SK-N-SH treated with all-trans-retinoic acid at 6 μM for 48 hours (cell line): ENCODE data around the gene ZSCAN10.
"Not testable (repeated sequence)": the region's sequence is repeated elsewhere in the genome, so short reads cannot be mapped to it uniquely, and the experiment has no call there.

ENCODE experiments used
- ATAC-seq: fragments of 200-7000 bp; cut with Tn5 transposase; 3 replicates; pipeline ENCODE4 v1.9.1; 2020; ENCODE audit warnings: mild to moderate bottlenecking, moderate library complexity
- ARNTL ChIP-seq: fragments of 450-650 bp; formaldehyde crosslinking; IDR thresholded peaks from 2 replicates; pipeline ENCODE4 v1.5.0; 2020; ENCODE audit warnings: low read depth, mild to moderate bottlenecking, moderate library complexity, borderline replicate concordance
- BACH2 ChIP-seq: fragments of 250-450 bp; sonication (Bioruptor Pico); IDR thresholded peaks from 2 replicates; pipeline ENCODE4 v1.9.0; 2021; ENCODE audit warnings: mild to moderate bottlenecking, borderline replicate concordance
- CSDC2 ChIP-seq: fragments of 250-450 bp; sonication (Bioruptor Pico); IDR thresholded peaks from 2 replicates; pipeline ENCODE4 v1.5.0; 2020; ENCODE audit warnings: mild to moderate bottlenecking, moderate library complexity
- ESRRG ChIP-seq: fragments of 250-450 bp; sonication (Bioruptor Pico); IDR thresholded peaks from 2 replicates; pipeline ENCODE4 v1.6.1; 2021; ENCODE audit warnings: mild to moderate bottlenecking
- GLIS3 ChIP-seq: fragments of 250-450 bp; sonication (Bioruptor Pico); IDR thresholded peaks from 2 replicates; pipeline ENCODE4 v1.5.0; 2020; ENCODE audit warnings: mild to moderate bottlenecking, moderate library complexity
- ISL1 ChIP-seq: fragments of 250-450 bp; sonication (Bioruptor Pico); IDR thresholded peaks from 2 replicates; pipeline ENCODE4 v2.1.2; 2022; ENCODE audit warnings: mild to moderate bottlenecking, moderate library complexity
- OSR1 ChIP-seq: fragments of 250-450 bp; sonication (Bioruptor Pico); IDR thresholded peaks from 2 replicates; pipeline ENCODE4 v1.8.0; 2022; ENCODE audit warnings: moderate library complexity, mild to moderate bottlenecking, inconsistent platforms
- PPARA ChIP-seq: fragments of 250-450 bp; sonication (Bioruptor Pico); IDR thresholded peaks from 2 replicates; pipeline ENCODE4 v1.5.0; 2020; ENCODE audit warnings: mild to moderate bottlenecking, borderline replicate concordance
- RARB ChIP-seq: fragments of 250-450 bp; sonication (Bioruptor Pico); IDR thresholded peaks from 2 replicates; pipeline ENCODE4 v1.8.0; 2021; ENCODE audit warnings: mild to moderate bottlenecking, moderate library complexity
- SNAI2 ChIP-seq: fragments of 250-450 bp; sonication (Bioruptor Pico); IDR thresholded peaks from 2 replicates; pipeline ENCODE4 v1.5.0; 2020; ENCODE audit warnings: mild to moderate bottlenecking, moderate library complexity
- TCF4 ChIP-seq: fragments of 250-450 bp; sonication (Bioruptor Pico); IDR thresholded peaks from 2 replicates; pipeline ENCODE4 v1.8.0; 2021; ENCODE audit warnings: mild to moderate bottlenecking, moderate library complexity, borderline replicate concordance
- TOX ChIP-seq: fragments of 250-450 bp; sonication (Bioruptor Pico); IDR thresholded peaks from 2 replicates; pipeline ENCODE4 v1.8.0; 2021; ENCODE audit warnings: mild to moderate bottlenecking, moderate library complexity, borderline replicate concordance
- ZC3H10 ChIP-seq: fragments of 250-450 bp; sonication (Bioruptor Pico); IDR thresholded peaks from 2 replicates; pipeline ENCODE4 v1.5.1; 2021; ENCODE audit warnings: mild to moderate bottlenecking, moderate library complexity
- ZFP3 ChIP-seq: fragments of 250-450 bp; sonication (Bioruptor Pico); IDR thresholded peaks from 2 replicates; pipeline ENCODE4 v1.5.0; 2020; ENCODE audit warnings: mild to moderate bottlenecking, moderate library complexity
- ZFP30 ChIP-seq: fragments of 450-650 bp; formaldehyde crosslinking; IDR thresholded peaks from 2 replicates; pipeline ENCODE4 v1.5.0; 2022; ENCODE audit warnings: mild to moderate bottlenecking, moderate library complexity
- ZNF70 ChIP-seq: fragments of 450-650 bp; formaldehyde crosslinking; IDR thresholded peaks from 2 replicates; pipeline ENCODE4 v1.5.0; 2020; ENCODE audit warnings: mild to moderate bottlenecking, moderate library complexity
- ZNF8 ChIP-seq: fragments of 450-650 bp; formaldehyde crosslinking; IDR thresholded peaks from 2 replicates; pipeline ENCODE4 v1.5.0; 2020; ENCODE audit warnings: mild to moderate bottlenecking, moderate library complexity
- TF ChIP-seq, protein P1 (sequence below): fragments of 250-450 bp; sonication (Bioruptor Pico); IDR thresholded peaks from 2 replicates; pipeline ENCODE4 v1.5.0; 2020; ENCODE audit warnings: mild to moderate bottlenecking, moderate library complexity
- TF ChIP-seq, protein P2 (sequence below): fragments of 250-450 bp; sonication (Bioruptor Pico); IDR thresholded peaks from 2 replicates; pipeline ENCODE4 v1.8.0; 2021; ENCODE audit warnings: low read depth, mild to moderate bottlenecking, moderate library complexity, borderline replicate concordance
- TF ChIP-seq, protein P3 (sequence below): fragments of 250-450 bp; sonication (Bioruptor Pico); IDR thresholded peaks from 2 replicates; pipeline ENCODE4 v1.5.1; 2021; ENCODE audit warnings: mild to moderate bottlenecking, moderate library complexity

Gene ZSCAN10

GRCh38 chr16:3075523-3075915 lies 23.6 kb downstream of the ZSCAN10 start:
- TF ChIP-seq ZC3H10 (CRISPR knock-in tag) (no peak), TCF4 (CRISPR knock-in tag) (no peak), ZNF8 (CRISPR knock-in tag) (no peak)
- ATAC-seq: no peak

GRCh38 chr16:3074860-3075522 lies 24.1 kb downstream of the ZSCAN10 start:
- TF ChIP-seq, protein P1, sequence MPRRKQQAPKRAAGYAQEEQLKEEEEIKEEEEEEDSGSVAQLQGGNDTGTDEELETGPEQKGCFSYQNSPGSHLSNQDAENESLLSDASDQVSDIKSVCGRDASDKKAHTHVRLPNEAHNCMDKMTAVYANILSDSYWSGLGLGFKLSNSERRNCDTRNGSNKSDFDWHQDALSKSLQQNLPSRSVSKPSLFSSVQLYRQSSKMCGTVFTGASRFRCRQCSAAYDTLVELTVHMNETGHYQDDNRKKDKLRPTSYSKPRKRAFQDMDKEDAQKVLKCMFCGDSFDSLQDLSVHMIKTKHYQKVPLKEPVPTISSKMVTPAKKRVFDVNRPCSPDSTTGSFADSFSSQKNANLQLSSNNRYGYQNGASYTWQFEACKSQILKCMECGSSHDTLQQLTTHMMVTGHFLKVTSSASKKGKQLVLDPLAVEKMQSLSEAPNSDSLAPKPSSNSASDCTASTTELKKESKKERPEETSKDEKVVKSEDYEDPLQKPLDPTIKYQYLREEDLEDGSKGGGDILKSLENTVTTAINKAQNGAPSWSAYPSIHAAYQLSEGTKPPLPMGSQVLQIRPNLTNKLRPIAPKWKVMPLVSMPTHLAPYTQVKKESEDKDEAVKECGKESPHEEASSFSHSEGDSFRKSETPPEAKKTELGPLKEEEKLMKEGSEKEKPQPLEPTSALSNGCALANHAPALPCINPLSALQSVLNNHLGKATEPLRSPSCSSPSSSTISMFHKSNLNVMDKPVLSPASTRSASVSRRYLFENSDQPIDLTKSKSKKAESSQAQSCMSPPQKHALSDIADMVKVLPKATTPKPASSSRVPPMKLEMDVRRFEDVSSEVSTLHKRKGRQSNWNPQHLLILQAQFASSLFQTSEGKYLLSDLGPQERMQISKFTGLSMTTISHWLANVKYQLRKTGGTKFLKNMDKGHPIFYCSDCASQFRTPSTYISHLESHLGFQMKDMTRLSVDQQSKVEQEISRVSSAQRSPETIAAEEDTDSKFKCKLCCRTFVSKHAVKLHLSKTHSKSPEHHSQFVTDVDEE: no peak
- TF ChIP-seq PPARA: no peak
- TF ChIP-seq ZFP30 (CRISPR knock-in tag): no peak
- no peak for TF ChIP-seq TCF4 (CRISPR knock-in tag)
- TF ChIP-seq ZFP3 (CRISPR knock-in tag): no peak
- no peak for TF ChIP-seq OSR1 (CRISPR knock-in tag)
- TF ChIP-seq, protein P2, sequence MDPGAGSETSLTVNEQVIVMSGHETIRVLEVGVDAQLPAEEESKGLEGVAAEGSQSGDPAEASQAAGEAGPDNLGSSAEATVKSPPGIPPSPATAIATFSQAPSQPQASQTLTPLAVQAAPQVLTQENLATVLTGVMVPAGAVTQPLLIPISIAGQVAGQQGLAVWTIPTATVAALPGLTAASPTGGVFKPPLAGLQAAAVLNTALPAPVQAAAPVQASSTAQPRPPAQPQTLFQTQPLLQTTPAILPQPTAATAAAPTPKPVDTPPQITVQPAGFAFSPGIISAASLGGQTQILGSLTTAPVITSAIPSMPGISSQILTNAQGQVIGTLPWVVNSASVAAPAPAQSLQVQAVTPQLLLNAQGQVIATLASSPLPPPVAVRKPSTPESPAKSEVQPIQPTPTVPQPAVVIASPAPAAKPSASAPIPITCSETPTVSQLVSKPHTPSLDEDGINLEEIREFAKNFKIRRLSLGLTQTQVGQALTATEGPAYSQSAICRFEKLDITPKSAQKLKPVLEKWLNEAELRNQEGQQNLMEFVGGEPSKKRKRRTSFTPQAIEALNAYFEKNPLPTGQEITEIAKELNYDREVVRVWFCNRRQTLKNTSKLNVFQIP (CRISPR knock-in tag): no peak
- TF ChIP-seq CSDC2 (CRISPR knock-in tag): no peak
- TF ChIP-seq TOX (CRISPR knock-in tag): no peak
- TF ChIP-seq ZNF8 (CRISPR knock-in tag): no peak
- no peak for TF ChIP-seq ISL1
- no peak for TF ChIP-seq SNAI2 (CRISPR knock-in tag)
- TF ChIP-seq ARNTL (CRISPR knock-in tag): no peak
- TF ChIP-seq GLIS3 (CRISPR knock-in tag): no peak
- no peak for TF ChIP-seq RARB
- TF ChIP-seq, protein P3, sequence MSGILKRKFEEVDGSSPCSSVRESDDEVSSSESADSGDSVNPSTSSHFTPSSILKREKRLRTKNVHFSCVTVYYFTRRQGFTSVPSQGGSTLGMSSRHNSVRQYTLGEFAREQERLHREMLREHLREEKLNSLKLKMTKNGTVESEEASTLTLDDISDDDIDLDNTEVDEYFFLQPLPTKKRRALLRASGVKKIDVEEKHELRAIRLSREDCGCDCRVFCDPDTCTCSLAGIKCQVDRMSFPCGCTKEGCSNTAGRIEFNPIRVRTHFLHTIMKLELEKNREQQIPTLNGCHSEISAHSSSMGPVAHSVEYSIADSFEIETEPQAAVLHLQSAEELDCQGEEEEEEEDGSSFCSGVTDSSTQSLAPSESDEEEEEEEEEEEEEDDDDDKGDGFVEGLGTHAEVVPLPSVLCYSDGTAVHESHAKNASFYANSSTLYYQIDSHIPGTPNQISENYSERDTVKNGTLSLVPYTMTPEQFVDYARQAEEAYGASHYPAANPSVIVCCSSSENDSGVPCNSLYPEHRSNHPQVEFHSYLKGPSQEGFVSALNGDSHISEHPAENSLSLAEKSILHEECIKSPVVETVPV (CRISPR knock-in tag): no peak
- no peak for ATAC-seq

- no peak for ATAC-seq
- TF ChIP-seq TCF4 (CRISPR knock-in tag) (no peak), TOX (CRISPR knock-in tag) (no peak), SNAI2 (CRISPR knock-in tag) (no peak), BACH2 (no peak), ZFP3 (CRISPR knock-in tag) (no peak), ZNF70 (CRISPR knock-in tag) (no peak), CSDC2 (CRISPR knock-in tag) (no peak), OSR1 (CRISPR knock-in tag) (no peak), ESRRG (CRISPR knock-in tag) (no peak), ARNTL (CRISPR knock-in tag) (no peak), GLIS3 (CRISPR knock-in tag) (no peak), ZNF8 (CRISPR knock-in tag) (no peak), ISL1 (no peak), PPARA (no peak)
- TF ChIP-seq, protein P1: no peak
- TF ChIP-seq, all 23 proteins: peak for 0
Observed at GRCh38 chr16:3073448-3073847, 25.6 kb downstream of the ZSCAN10 start.

GRCh38 chr16:3072576-3073263 lies 26.4 kb downstream of the ZSCAN10 start:
- ATAC-seq: not testable (repeated sequence)

DNA sequence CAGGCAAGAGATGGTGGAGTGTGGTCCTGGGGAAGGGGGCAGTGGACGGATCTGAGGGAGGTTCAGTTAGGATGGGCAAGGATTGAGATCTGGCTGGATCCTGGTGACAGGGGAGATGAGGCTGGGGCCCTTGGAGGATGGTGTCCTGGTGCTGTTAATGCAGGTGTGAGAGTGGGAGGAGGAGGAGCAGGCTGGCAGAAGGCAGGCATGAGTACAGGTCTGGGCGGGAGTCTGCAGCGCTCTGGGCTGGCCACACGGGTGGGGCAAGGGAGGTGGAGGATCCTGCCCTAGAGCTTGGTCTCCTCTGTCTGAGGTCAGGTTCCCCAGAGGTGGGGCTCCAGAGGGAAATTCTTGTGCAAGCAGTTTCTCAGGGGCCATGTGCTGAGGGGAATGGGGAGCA lies 26.9 kb downstream of the ZSCAN10 start:
- not testable (repeated sequence) for ATAC-seq
